GM19043 (cell line): ENCODE measurements around the gene CACNA2D4.

Experiments used
- ATAC-seq: cut with Tn5 transposase; IDR thresholded peaks from one replicate; pipeline ENCODE4 v1.9.1; 2021; ENCODE audit warnings: low read depth; ENCODE audit not compliant: unreplicated experiment

Gene CACNA2D4

DNA sequence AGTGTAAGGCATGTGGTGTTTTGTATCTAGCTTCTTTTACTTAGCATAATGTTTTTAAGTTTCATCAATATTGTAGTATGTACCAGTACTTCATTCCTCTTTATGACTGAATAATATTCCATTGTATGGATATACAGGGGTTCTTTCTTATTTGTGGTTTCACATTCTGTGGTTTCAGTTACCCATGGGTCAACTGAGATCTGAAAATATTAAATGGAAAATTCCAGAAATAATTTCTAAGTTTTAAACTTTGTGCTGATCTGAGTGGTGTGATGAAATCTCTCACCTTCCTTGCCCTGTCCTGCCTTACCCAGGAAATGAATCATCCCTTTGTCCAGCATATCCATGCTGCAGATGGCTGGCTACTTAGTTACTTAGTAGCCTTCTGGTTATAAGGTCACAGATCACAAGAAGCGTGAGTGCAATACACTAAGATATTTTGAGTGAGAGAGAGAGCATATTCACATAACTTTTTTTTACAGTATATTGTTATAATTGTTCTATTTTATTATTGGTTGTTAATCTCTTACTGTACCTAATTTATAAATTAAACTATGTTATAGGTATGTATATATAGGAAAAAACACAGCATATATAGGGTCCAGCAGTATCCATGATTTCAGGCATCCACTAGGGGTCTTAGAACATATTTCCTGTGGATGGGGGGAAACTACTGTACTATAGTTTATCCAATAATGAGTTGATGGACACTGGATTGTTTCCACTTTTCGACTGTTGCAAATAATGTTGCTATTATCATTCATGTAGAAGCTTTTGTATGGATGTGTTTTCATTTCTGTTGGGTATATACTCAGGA lies 157.7 kb downstream of the CACNA2D4 start:
- no peak for ATAC-seq

DNA sequence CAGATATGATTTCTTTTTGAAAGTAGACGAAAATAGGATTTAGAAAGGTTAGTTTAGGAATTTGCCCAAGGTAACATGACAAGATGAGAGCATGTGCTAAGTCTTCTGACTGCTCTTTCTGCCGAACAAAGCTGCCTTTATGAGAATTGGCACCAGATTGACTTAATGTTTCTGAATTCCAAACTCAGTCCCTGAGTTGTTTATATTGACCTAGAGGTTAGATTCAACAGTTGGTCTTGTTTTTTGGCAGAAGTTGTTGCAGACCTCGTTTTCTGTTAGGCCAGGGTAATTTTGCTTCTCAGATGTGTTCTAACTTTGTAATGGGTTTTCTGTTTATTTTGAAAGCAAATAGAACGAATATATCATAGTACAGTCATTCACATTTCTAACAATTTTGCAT lies 159.6 kb downstream of the CACNA2D4 start:
- ATAC-seq: no peak

DNA sequence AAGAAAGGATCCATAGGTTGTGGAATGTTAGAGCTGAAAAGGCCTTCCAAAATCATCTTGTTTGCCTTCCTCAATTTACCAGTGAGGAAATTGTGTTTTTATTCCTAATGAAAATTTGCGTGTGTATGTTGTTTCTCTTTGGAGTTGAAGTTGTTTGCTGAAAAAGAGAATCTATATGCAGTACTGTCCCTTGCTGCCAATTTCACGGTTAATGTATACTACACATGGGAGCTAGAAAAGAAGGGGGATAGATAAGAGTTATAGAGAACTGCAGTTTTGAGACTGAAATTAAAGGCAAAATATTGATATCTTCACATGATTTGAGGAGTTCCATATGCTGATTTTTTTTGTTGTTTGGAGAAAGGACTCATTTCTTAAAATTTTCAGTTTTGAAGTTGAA lies 160.1 kb downstream of the CACNA2D4 start:
- ATAC-seq: no peak

DNA sequence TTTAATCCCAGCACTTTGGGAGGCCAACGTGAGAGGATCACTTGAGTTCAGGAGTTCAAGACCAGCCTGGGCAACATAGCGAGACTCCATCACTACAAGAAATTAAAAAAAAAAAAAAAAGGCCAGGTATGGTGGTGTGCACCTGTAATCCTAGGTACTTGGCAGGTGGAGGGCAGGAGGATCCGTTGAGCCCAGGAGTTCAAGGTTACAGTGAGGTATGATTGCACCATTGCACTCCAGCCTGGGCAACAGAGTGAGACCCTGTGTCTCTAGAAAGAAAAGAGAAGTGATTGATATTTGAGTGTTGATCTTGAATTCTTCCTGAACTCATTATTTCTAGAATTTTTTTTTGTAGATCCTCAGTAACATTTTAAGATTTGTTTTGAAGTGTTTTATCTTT lies 168.2 kb downstream of the CACNA2D4 start:
- ATAC-seq: no peak

DNA sequence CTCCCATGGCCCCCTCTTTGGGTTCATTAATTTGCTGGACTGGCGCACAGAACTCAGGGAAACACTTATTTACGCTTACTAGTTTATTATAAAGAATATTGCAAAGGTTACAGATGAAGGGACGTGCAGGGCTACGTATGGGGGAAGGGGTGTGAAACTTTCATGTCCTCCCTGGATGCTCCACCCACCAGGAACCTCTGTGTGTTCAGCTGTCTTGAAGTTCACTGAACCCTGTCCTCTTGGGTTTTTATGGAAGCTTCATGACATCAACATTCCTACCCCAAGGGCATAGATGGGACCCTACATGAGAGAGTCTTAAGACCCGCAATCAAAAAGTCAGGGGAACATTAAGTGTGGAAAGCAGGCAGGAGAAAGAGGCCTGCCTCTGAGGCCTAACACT lies 169.4 kb downstream of the CACNA2D4 start:
- ATAC-seq: no peak

DNA sequence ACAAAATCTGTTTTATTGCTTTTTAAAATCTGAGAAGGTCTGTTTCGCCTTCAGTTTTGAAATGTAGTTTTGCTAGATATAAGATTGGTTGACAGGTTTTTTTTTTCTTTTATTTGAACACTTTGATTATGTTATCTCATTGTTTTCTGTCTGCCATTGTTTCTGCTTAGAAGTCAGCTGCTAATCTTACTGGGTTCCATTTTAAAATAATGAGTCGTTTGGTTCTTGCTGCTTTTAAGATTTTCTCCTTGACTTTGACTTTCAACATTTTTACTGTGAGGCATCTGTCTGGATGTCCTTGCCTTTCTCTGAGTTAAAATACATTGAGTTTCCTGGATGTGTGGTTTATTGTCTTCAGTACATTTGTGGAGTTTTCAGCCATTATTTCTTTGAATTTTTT lies 170.8 kb downstream of the CACNA2D4 start:
- no peak for ATAC-seq

DNA sequence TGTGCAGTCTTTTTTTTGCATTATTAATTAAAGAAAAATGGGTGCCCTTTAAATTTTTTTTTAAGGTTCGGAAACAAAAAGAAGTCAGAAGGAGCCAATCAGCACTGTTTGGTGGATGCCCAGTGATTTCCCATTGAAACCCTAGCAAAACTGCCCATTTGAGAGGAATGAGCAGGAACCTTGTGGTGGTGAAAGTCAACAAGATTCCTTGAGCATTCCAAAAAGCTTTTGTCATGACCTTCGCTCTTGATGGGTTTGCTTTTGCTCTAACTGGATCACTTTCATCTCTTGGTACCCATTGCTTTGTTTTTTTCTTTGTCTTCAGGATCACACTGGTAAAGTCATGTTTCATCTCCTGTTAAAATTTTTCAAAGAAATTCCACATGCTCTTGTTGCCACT lies 173.5 kb downstream of the CACNA2D4 start:
- ATAC-seq: no peak
